ENCODE measurements around the gene COL5A1.

DNA sequence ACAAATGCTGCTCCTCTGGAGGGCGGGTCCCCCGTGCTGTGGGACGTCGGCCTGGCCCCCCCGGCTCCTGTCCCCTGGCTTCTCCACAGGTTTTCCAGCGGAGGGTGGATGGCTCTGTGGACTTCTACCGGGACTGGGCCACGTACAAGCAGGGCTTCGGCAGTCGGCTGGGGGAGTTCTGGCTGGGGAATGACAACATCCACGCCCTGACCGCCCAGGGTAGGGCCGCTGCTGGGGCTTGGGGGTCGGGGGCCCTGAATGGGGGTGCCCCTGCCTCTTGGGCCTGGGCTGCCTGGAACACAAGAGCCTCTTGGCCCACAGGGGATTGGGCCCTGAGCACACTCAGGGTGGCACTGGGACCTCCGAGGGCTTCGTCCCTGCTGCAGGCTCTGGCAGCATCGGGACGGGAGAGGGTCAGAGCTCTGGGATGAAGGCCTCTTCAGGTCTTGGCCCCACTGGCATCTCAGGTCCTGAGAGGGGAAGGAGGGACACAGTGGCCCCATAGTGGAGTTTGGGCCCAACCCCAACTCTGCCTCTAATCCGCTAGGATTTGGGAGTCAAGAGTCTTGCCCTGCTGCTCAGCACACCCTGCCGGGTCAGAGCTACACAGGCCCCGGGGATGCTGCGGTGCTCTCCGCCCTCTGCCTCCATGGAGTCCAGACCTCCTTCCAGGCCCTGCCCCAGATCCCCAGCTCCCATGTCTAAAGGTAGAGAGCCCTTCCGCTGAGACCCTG lies 244.2 kb downstream of the COL5A1 start:
- TF ChIP-seq, protein P1, sequence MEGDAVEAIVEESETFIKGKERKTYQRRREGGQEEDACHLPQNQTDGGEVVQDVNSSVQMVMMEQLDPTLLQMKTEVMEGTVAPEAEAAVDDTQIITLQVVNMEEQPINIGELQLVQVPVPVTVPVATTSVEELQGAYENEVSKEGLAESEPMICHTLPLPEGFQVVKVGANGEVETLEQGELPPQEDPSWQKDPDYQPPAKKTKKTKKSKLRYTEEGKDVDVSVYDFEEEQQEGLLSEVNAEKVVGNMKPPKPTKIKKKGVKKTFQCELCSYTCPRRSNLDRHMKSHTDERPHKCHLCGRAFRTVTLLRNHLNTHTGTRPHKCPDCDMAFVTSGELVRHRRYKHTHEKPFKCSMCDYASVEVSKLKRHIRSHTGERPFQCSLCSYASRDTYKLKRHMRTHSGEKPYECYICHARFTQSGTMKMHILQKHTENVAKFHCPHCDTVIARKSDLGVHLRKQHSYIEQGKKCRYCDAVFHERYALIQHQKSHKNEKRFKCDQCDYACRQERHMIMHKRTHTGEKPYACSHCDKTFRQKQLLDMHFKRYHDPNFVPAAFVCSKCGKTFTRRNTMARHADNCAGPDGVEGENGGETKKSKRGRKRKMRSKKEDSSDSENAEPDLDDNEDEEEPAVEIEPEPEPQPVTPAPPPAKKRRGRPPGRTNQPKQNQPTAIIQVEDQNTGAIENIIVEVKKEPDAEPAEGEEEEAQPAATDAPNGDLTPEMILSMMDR (IDR thresholded peaks at IDR 0.05), result no peak
- no peak for TF ChIP-seq POLR2A (IDR thresholded peaks at IDR 0.05)
